Subcutaneous abdominal adipose tissue (tissue), 5 donors: ENCODE results near the gene L1TD1.
"Not testable (repeated sequence)": the region's sequence is repeated elsewhere in the genome, so short reads cannot be mapped to it uniquely, and the experiment has no call there.

Experiments
- H3K27ac ChIP-seq: one replicate; pipeline ENCODE4 v1.7.0; 2013; ENCODE audit warnings: low read depth, mild to moderate bottlenecking, inconsistent platforms, low read length, moderate library complexity
- H3K27me3 ChIP-seq, 5 donors: one replicate each; pipeline ENCODE4 v1.7.0; 2013; ENCODE audit warnings: low read length in 5 of 5, inconsistent platforms in 1 of 5; ENCODE audit not compliant: control insufficient read depth in 5 of 5, insufficient read depth in 4 of 5
- H3K36me3 ChIP-seq, 5 donors: one replicate each; pipeline ENCODE4 v1.7.0; 2013; ENCODE audit warnings: low read length in 5 of 5; ENCODE audit not compliant: control insufficient read depth in 5 of 5, insufficient read depth in 5 of 5
- H3K4me1 ChIP-seq, 5 donors: one replicate each; pipeline ENCODE4 v1.7.0; 2013; ENCODE audit warnings: low read length in 5 of 5, mild to moderate bottlenecking in 3 of 5, moderate library complexity in 1 of 5; ENCODE audit not compliant: control insufficient read depth in 5 of 5, insufficient read depth in 5 of 5
- H3K4me3 ChIP-seq, 5 donors: one replicate each; pipeline ENCODE4 v1.7.0; 2013; ENCODE audit warnings: low read length in 5 of 5, low read depth in 1 of 5
- H3K9ac ChIP-seq, 5 donors: one replicate each; pipeline ENCODE4 v1.7.0; 2013; ENCODE audit warnings: low read length in 5 of 5, mild to moderate bottlenecking in 4 of 5, moderate library complexity in 3 of 5
- H3K9me3 ChIP-seq, 5 donors: one replicate each; pipeline ENCODE4 v1.7.0; 2013; ENCODE audit warnings: low read length in 5 of 5; ENCODE audit not compliant: control insufficient read depth in 5 of 5
- donor health status: healthy.
- donor health status: healthy.
- donor health status: healthy.
- donor health status: healthy.
- donor health status: healthy.

Gene L1TD1

GRCh38 chr1:62194651-62195544 lies at the start of gene L1TD1:
Gene L1TD1 (plus strand): TSS chr1:62194849. CDS start chr1:62206629, 11,780 bp downstream.
- peaks cover 0 to 15% (median 11%) of the 10 kb centered on the region in 5 donors for H3K4me1 ChIP-seq
- peaks cover 4 to 22% (median 15%) of the 10 kb centered on the region in 5 donors for H3K27me3 ChIP-seq
- H3K4me3 ChIP-seq: no peak within 1 kb of the TSS
- H3K9me3 ChIP-seq: no peaks in the 10 kb centered on the region
- H3K9ac ChIP-seq: no peak within 1 kb of the TSS
- no peaks in the 10 kb centered on the region for H3K36me3 ChIP-seq
- no peak within 1 kb of the TSS for H3K27ac ChIP-seq

DNA sequence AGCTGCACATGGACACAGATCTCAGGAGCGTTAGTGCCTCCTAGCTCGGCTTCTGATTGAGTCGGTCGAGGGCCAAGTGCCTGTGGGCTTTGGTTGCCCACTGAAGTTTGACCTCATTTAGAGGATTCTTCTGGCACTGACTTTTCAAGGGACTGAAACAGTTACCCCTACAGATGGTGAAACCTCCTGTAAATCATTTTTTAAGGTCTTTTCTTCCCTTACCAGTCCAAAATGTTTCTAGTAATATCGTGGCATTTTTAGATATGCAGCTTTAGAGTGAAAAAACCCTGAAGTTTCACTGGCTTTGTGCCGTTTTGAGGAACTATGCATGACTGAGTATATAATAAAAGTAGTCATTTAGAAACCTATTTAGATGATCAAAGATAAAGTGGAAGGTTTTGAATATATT lies 34.7 kb upstream of the L1TD1 start:
- Histone ChIP-seq H3K9me3 (no peaks in the 10 kb centered on the region), H3K27ac (no peak overlapping the region), H3K4me1 (no peaks in the 10 kb centered on the region), H3K9ac (no peak overlapping the region), H3K36me3 (no peaks in the 10 kb centered on the region), H3K4me3 (no peak overlapping the region), H3K27me3 (no peaks in the 10 kb centered on the region)

- Histone ChIP-seq H3K9me3 (no peaks in the 10 kb centered on the region), H3K4me1 (no peaks in the 10 kb centered on the region), H3K27ac (no peak overlapping the region), H3K4me3 (no peak overlapping the region), H3K36me3 (no peaks in the 10 kb centered on the region), H3K9ac (no peak overlapping the region), H3K27me3 (no peaks in the 10 kb centered on the region)
These were observed 32.9 kb upstream of the L1TD1 start for GRCh38 chr1:62161711-62162110.

DNA sequence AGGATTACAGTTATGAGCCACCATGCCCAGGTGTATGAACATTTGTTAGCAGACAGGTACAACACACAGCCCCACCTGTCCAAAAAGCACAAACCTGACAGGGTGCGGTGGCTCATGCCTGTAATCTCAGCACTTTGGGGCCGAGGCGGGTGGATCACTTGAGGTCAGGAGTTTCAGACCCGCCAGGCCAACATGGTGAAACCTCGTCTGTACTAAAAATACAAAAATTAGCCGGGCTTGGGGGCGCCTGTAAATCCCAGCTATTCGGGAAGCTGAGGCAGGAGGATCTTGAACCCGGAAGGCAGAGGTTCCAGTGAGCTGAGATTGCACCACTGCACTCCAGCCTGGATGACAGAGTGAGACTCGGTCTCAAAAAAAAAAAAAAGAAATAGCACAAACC lies 24.3 kb upstream of the L1TD1 start:
- H3K9me3 ChIP-seq, H3K9ac ChIP-seq: not testable (repeated sequence)

GRCh38 chr1:62175568-62176179 lies 19.0 kb upstream of the L1TD1 start:
- Histone ChIP-seq H3K9ac (no peak overlapping the region), H3K4me3 (no peak overlapping the region), H3K9me3 (no peaks in the 10 kb centered on the region), H3K36me3 (no peaks in the 10 kb centered on the region), H3K4me1 (no peaks in the 10 kb centered on the region), H3K27ac (no peak overlapping the region), H3K27me3 (no peaks in the 10 kb centered on the region)

More for the DNA sequence above, 24.3 kb upstream of the L1TD1 start:
- H3K27me3 ChIP-seq, H3K4me3 ChIP-seq, H3K27ac ChIP-seq, H3K36me3 ChIP-seq, H3K4me1 ChIP-seq: not testable (repeated sequence)

DNA sequence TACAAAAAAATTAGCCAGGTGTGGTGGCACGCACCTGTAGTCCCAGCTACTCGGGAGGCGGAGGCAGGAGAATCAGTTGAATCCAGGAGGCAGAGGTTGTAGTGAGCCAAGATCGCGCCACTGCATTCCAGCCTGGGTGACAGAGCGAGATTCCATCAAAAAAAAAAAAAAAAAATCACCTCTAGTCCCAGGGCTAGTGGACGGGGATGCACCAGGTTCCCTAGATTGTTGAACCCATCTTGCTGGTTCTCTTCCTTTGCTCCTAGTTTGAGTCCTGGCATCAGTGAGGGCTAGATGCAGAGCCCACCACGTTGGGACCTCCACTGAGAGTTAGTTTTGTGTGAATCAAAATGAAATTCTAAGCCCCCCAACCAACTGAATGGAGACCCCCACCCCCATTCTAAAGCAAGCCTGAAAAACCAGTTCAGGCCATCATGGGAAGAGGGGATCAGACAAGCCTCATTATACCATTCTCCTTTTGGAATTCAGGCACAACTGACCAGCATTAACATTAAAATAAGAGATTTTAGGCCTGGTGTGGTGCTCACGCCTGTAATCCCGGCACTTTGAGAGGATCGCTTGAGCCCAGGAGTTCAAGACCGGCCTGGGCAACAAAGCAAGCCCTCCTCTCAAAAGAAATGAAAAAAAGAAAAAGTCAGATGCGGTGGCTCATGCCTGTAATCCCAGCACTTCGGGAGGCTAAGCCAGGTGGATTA lies 17.9 kb upstream of the L1TD1 start:
- Histone ChIP-seq H3K9ac (no peak overlapping the region), H3K4me1 (no peaks in the 10 kb centered on the region), H3K4me3 (no peak overlapping the region), H3K27me3 (no peaks in the 10 kb centered on the region), H3K36me3 (no peaks in the 10 kb centered on the region), H3K27ac (no peak overlapping the region), H3K9me3 (no peaks in the 10 kb centered on the region)

DNA sequence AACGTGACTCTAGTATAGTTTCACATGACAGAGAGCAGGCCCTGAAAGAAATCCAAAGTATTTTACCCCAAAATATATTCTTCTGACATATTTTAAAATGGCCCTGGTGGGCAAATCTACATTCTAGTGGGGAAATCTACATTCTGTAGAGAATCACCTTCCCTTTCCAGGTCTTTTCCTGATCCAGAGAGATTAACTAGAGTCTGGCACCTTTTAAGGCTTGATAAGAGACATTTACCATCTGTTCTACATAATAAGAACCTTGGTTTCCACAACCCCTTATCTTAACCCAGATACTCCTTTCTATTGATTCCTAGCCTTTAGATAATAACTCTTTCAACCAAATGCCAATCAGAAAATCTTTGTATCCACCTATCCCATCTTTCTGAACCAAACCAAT lies 17.0 kb upstream of the L1TD1 start:
- no peak overlapping the region for H3K27ac ChIP-seq
- no peaks in the 10 kb centered on the region for H3K27me3 ChIP-seq
- H3K9me3 ChIP-seq: no peaks in the 10 kb centered on the region
- H3K4me1 ChIP-seq: no peaks in the 10 kb centered on the region
- no peak overlapping the region for H3K9ac ChIP-seq
- H3K36me3 ChIP-seq: no peaks in the 10 kb centered on the region
- H3K4me3 ChIP-seq: no peak overlapping the region

DNA sequence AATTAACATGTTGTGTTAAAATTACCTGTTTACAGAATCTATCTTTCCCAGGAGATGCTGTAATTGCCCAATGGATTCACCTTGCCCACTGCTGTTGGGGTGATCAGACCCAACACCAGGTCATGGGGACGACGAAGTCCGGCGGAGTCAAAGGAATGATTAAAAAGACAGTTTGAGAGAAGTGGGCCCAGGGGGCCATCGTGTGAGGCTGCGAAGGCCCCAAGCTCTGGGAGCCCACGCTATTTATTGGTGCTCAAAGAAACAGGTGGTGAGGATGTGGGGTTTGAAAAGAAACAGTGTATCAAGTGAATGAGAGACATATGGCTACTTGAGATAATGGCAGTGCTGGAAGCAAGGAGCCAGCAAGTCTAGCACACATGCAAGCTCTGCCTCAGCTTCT lies 16.3 kb upstream of the L1TD1 start:
- no peaks in the 10 kb centered on the region for H3K4me1 ChIP-seq
- no peaks in the 10 kb centered on the region for H3K27me3 ChIP-seq
- H3K4me3 ChIP-seq: no peak overlapping the region
- H3K9ac ChIP-seq: no peak overlapping the region
- no peaks in the 10 kb centered on the region for H3K36me3 ChIP-seq
- H3K27ac ChIP-seq: no peak overlapping the region
- no peaks in the 10 kb centered on the region for H3K9me3 ChIP-seq

- H3K27ac ChIP-seq: not testable (repeated sequence)
These were observed 14.6 kb upstream of the L1TD1 start for GRCh38 chr1:62180054-62180453.

GRCh38 chr1:62180639-62181038 lies 14.0 kb upstream of the L1TD1 start:
- Histone ChIP-seq H3K4me3 (no peak overlapping the region), H3K4me1 (no peaks in the 10 kb centered on the region), H3K27ac (no peak overlapping the region), H3K27me3 (no peaks in the 10 kb centered on the region), H3K36me3 (no peaks in the 10 kb centered on the region), H3K9me3 (no peaks in the 10 kb centered on the region), H3K9ac (no peak overlapping the region)

More at GRCh38 chr1:62180054-62180453, 14.6 kb upstream of the L1TD1 start:
- not testable (repeated sequence) for H3K4me3 ChIP-seq, H3K27me3 ChIP-seq, H3K9ac ChIP-seq, H3K4me1 ChIP-seq, H3K9me3 ChIP-seq, H3K36me3 ChIP-seq
